Gastroesophageal sphincter (tissue), 3 donors: ENCODE data around the gene SRSF8.

Source experiments
- CTCF ChIP-seq, 4 experiments: fragments of 200-600 bp in 2 of 4; fragments of 450-650 bp in 2 of 4; sonication (generic) in 1 of 4; IDR thresholded peaks; one replicate each; pipeline ENCODE4 v1.5.1; 2017 to 2019; ENCODE audit warnings: antibody characterized with exemption in 4 of 4, mild to moderate bottlenecking in 2 of 4, moderate library complexity in 2 of 4
- POLR2A ChIP-seq, 2 donors: fragments of 450-650 bp; IDR thresholded peaks; one replicate each; pipeline ENCODE4 v1.6.1; 2017; ENCODE audit warnings: antibody characterized with exemption in 2 of 2, mild to moderate bottlenecking in 2 of 2, moderate library complexity in 1 of 2
- POLR2AphosphoS5 ChIP-seq: sonication (generic); formaldehyde crosslinking; IDR thresholded peaks from one replicate; pipeline ENCODE4 v1.6.1; 2017; ENCODE audit warnings: antibody characterized with exemption

- TF ChIP-seq POLR2AphosphoS5 (no peak), POLR2A (IDR thresholded peaks at IDR 0.05) (no peak), CTCF (IDR thresholded peaks at IDR 0.05) (no peak)
These were observed 22.7 kb upstream of the SRSF8 start for GRCh38 chr11:95044010-95044409.
